HG03378 (cell line): ENCODE measurements around the gene GABRA4.

Experiments used
- ATAC-seq: cut with Tn5 transposase; IDR thresholded peaks from one replicate; pipeline ENCODE4 v1.9.1; 2021; ENCODE audit warnings: mild to moderate bottlenecking, moderate library complexity; ENCODE audit not compliant: unreplicated experiment

The GABRA4 gene

GRCh38 chr4:46931981-46932380, 61.4 kb downstream of the GABRA4 start:
- ATAC-seq, result peak; percentile 77

GRCh38 chr4:46930891-46931290, 62.5 kb downstream of the GABRA4 start:
- no peak for ATAC-seq

- no peak for ATAC-seq
Observed at GRCh38 chr4:46927201-46927600, 66.2 kb downstream of the GABRA4 start.

GRCh38 chr4:46924789-46925529, 68.4 kb downstream of the GABRA4 start:
- no peak for ATAC-seq

GRCh38 chr4:46922205-46922604, 71.2 kb downstream of the GABRA4 start:
- no peak for ATAC-seq

GRCh38 chr4:46909078-46909477, 84.3 kb downstream of the GABRA4 start, which contains the start of gene COX7B2:
TSS of gene COX7B2 (minus strand) at chr4:46909245. CDS start at chr4:46735192, 174,053 bp downstream.
- no peak for ATAC-seq

GRCh38 chr4:46908148-46908547, 85.2 kb downstream of the GABRA4 start:
- ATAC-seq, result no peak

- no peak for ATAC-seq
Observed at GRCh38 chr4:46900082-46900481, 93.3 kb downstream of the GABRA4 start.

- no peak for ATAC-seq
Observed at GRCh38 chr4:46894826-46895225, 98.6 kb downstream of the GABRA4 start.

GRCh38 chr4:46890056-46890455, 103.3 kb downstream of the GABRA4 start:
- no peak for ATAC-seq

- no peak for ATAC-seq
Observed at GRCh38 chr4:46889410-46889809, 104.0 kb downstream of the GABRA4 start.

GRCh38 chr4:46886711-46887110, 106.7 kb downstream of the GABRA4 start:
- ATAC-seq, result no peak

GRCh38 chr4:46878641-46879040, 114.7 kb downstream of the GABRA4 start:
- no peak for ATAC-seq

- ATAC-seq, result no peak
Observed at GRCh38 chr4:46874811-46875210, 118.6 kb downstream of the GABRA4 start.

- ATAC-seq, result no peak
Observed at GRCh38 chr4:46870411-46870810, 123.0 kb downstream of the GABRA4 start.
